CD4-positive, alpha-beta T cell treated with Interleukin-15 for 4 hours (primary cell): ENCODE measurements around the gene TFB2M.

Experiments used
- DNase-seq: peaks from one replicate; pipeline ENCODE4 v3.0.0-alpha.2; 2020; ENCODE audit warnings: low spot score

The TFB2M gene

GRCh38 chr1:246513041-246513440, 53.0 kb downstream of the TFB2M start:
- DNase-seq, result no peak

- DNase-seq, result no peak
Measured at GRCh38 chr1:246512635-246513034, 53.4 kb downstream of the TFB2M start.

GRCh38 chr1:246512230-246512629, 53.8 kb downstream of the TFB2M start:
- DNase-seq, result no peak

GRCh38 chr1:246511203-246511602, 54.9 kb downstream of the TFB2M start:
- DNase-seq, result no peak

GRCh38 chr1:246510147-246511030, 55.7 kb downstream of the TFB2M start:
- DNase-seq, result no peak

- no peak for DNase-seq
Measured at GRCh38 chr1:246508897-246509688, 57.0 kb downstream of the TFB2M start.

- peak; percentile 72 for DNase-seq
Measured at GRCh38 chr1:246506674-246507481, 59.2 kb downstream of the TFB2M start, which contains the start of gene SMYD3. Gene SMYD3 (minus strand): TSS chr1:246507279.

GRCh38 chr1:246506367-246506673, 59.7 kb downstream of the TFB2M start:
- no peak for DNase-seq

GRCh38 chr1:246503341-246503740, 62.7 kb downstream of the TFB2M start:
- no peak for DNase-seq

- DNase-seq, result peak; percentile 74
Measured at GRCh38 chr1:246497331-246497915, 68.6 kb downstream of the TFB2M start.

- peak; percentile 15 for DNase-seq
Measured at GRCh38 chr1:246492611-246493245, 73.3 kb downstream of the TFB2M start.

GRCh38 chr1:246491551-246492053, 74.5 kb downstream of the TFB2M start:
- DNase-seq, result no peak
